ENCODE data around the gene ALOXE3.
"Not testable (repeated sequence)": the region's sequence is repeated elsewhere in the genome, so short reads cannot be mapped to it uniquely, and the experiment has no call there.

Gene ALOXE3

DNA sequence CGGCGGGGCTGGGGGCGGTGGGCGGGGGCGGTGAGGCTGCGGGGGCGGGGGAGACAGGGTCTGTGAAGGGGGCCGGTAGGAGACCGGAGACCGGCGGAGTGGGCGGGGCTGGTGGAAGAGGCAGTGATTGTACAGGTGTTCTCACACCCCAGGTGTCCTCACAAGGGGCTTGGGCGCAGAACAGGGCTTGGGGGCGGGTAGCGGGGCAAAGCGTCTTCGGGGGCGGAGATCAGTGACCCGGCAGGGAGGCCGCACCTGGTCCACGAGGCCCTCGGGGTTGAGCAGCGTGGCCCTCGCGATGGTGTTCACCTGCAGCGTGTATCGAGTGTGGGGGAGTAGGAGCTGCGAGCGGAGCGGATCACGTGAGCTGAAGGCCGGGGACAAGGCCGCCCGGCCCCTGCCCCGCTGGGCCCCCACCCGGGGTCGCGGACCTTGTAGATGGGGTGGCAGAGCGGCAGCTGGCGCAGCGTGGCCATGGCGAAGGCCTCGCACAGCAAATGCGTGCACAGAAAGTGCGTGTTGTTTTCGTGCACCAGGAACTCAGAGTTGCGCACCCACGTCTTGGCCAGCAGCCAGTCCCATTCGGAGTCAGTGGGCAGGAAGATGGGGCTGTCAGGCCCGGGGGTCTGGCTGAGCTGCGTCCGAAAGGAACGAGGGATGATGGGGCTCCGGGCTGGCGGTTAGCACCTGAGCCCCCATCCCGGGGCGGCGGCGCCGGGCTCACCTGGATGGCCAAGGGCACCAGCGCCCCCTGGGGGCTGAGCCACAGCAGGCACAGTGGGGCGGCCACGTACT, 8.5 kb downstream of the ALOXE3 start:
- no peak overlapping the region for H3K4me3 Mint-ChIP-seq
- H3K27ac Mint-ChIP-seq, result no peak overlapping the region
- no peaks in the 10 kb centered on the region for H3K4me1 Mint-ChIP-seq (ENCODE audit: low read depth)
- no peaks in the 10 kb centered on the region for H3K36me3 Mint-ChIP-seq (ENCODE audit: low read depth)
- peaks cover 38% of the 10 kb centered on the region for H3K27me3 Mint-ChIP-seq (ENCODE audit: low read depth)
- H3K9me3 Mint-ChIP-seq, result no peaks in the 10 kb centered on the region

DNA sequence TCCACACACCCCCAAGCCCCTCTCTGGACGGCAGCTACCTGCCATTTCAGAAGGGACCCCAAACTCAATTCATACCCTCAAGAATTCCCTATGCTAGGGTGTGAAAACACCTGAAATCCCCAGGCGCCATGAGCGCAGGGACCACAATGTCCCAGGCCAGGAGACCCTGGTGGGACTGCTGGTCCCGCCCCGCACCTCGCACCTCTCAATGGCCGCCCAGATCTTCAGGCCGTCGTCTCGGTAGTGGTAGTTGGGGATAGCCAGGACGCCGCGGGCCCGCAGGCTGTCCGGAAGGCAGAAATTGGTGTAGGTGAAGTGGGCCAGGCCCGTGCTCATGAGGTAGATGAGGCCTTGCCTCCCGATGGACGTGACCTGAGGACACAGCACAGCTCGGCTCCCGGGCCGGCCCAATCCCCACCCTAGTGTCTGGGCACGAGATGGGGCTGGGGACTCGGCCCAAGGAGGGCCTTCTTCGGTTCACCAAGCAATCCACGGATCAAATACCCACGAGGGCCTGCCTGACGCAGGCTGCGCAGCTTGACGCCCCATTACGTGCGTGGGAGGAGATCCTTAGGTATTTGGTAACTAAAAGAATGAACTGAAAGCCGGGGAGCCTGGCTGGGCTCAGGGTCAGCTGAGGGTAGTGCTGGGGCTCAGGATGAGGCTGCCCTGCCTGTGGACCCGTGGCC, 9.2 kb downstream of the ALOXE3 start:
- no peaks in the 10 kb centered on the region for H3K36me3 Mint-ChIP-seq (ENCODE audit: low read depth)
- H3K27ac Mint-ChIP-seq, result no peak overlapping the region
- no peaks in the 10 kb centered on the region for H3K9me3 Mint-ChIP-seq
- peaks cover 31% of the 10 kb centered on the region for H3K27me3 Mint-ChIP-seq (ENCODE audit: low read depth)
- no peaks in the 10 kb centered on the region for H3K4me1 Mint-ChIP-seq (ENCODE audit: low read depth)
- no peak overlapping the region for H3K4me3 Mint-ChIP-seq

DNA sequence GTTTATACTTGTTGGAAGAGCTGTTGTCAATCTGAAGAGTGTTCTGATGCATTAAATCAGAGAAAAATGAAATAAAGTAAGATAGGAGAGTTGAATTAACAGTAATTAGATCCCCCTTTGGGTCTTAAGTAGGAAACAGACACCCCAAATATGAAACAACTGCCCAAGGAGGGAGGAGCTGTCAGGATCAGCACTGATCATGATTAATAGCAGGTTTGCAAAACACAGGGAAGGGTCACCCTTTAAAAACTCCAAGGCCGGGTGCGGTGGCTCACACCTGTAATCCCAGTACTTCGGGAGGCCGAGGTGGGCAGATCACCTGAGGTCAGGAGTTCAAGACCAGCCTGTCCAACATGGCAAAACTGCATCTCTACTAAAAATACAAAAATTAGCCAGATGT, 11.3 kb downstream of the ALOXE3 start:
- H3K27me3 Mint-ChIP-seq (ENCODE audit: low read depth), result peaks cover 18% of the 10 kb centered on the region
- H3K27ac Mint-ChIP-seq; H3K36me3 Mint-ChIP-seq (ENCODE audit: low read depth); H3K9me3 Mint-ChIP-seq; H3K4me1 Mint-ChIP-seq (ENCODE audit: low read depth); H3K4me3 Mint-ChIP-seq: not testable (repeated sequence)

DNA sequence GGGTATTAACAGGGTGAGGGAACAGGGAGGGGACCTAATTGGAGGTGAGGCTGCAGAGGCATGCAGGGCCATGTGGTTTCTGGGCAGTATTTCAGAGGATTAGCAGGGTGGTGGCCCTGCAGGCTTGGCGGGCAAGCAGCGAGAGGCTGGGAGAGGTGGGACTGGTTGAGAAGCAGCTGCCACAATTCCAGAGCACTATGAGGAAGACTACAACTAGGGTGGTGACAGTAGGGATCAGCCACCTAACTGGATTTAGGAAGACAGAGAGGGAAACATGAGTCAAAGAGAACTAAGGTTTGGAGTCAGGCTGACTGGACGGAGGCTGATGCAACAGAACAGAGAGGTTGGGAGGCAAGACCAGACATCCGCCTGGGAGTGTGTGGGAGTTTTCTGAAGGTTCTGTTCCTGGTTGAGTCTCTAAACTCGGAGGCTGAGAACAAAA, 12.3 kb downstream of the ALOXE3 start:
- no peaks in the 10 kb centered on the region for H3K9me3 Mint-ChIP-seq
- no peaks in the 10 kb centered on the region for H3K36me3 Mint-ChIP-seq (ENCODE audit: low read depth)
- no peaks in the 10 kb centered on the region for H3K4me1 Mint-ChIP-seq (ENCODE audit: low read depth)
- H3K27me3 Mint-ChIP-seq (ENCODE audit: low read depth), result peaks cover 11% of the 10 kb centered on the region
- no peak overlapping the region for H3K4me3 Mint-ChIP-seq
- no peak overlapping the region for H3K27ac Mint-ChIP-seq

DNA sequence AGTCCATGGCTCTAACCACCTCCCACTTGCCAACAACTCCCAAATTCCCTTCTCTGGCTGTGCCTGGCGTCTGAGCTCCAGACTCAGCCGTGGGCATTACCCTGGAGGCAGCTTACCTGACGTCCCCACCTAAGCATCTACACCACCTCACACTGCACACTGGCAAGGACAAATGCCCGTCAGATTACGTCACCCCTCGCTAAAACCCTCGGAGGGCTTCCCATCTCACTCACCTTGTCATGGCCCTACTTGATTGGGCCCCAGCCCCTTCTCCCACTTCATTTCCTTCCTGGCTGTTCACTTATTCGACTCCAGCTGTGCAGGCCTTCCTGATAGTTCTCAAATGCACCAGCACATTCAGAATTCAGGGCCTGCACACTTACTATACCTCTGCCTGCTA, 13.4 kb downstream of the ALOXE3 start:
- Mint-ChIP-seq H3K36me3 (ENCODE audit: low read depth) (no peaks in the 10 kb centered on the region), H3K9me3 (no peaks in the 10 kb centered on the region), H3K4me1 (ENCODE audit: low read depth) (no peaks in the 10 kb centered on the region), H3K27ac (no peak overlapping the region), H3K4me3 (no peak overlapping the region), H3K27me3 (ENCODE audit: low read depth) (peaks cover 9% of the 10 kb centered on the region)

DNA sequence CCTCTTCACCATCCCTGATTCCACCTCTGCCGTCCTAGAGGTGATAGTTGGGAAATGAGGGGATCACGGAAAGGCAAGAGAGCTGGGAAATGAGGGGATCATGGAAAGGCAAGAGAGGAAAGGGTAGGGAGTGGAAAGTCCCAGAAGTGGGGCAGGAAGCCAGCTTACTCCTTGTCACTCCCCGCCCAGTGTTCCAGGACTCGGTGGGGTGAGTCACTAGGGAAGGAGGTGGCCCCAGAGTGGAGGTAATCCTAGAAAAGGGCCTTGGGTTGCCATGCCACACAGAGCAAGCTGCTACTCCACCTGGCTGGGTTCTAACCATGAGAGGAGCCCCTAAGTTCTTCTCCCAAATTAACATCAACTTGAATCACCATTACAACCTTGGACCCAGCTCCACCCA, 14.8 kb downstream of the ALOXE3 start:
- no peaks in the 10 kb centered on the region for H3K4me1 Mint-ChIP-seq (ENCODE audit: low read depth)
- H3K27me3 Mint-ChIP-seq (ENCODE audit: low read depth), result peaks cover 9% of the 10 kb centered on the region
- no peak overlapping the region for H3K4me3 Mint-ChIP-seq
- H3K27ac Mint-ChIP-seq, result no peak overlapping the region
- no peaks in the 10 kb centered on the region for H3K9me3 Mint-ChIP-seq
- H3K36me3 Mint-ChIP-seq (ENCODE audit: low read depth), result no peaks in the 10 kb centered on the region

DNA sequence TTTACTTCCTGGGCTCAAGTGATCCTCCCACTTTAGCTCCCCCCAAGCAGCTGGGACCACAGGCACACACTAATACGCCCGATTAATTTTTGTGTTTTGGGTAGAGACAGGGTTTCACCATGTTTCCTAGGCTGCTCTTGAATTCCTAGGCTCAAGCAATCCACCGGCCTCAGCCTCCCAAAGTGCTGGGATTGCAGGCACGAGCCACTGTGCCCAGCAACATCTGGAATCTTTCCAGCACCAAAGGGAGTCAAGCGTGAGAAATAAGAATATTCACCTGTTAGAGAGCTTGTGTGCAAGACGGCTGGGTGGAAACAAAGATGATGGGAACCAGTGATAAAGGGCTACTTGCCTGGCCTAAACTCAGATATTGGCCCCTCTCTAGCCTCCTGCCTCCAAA, 16.6 kb downstream of the ALOXE3 start:
- H3K4me1 Mint-ChIP-seq (ENCODE audit: low read depth), result no peaks in the 10 kb centered on the region

DNA sequence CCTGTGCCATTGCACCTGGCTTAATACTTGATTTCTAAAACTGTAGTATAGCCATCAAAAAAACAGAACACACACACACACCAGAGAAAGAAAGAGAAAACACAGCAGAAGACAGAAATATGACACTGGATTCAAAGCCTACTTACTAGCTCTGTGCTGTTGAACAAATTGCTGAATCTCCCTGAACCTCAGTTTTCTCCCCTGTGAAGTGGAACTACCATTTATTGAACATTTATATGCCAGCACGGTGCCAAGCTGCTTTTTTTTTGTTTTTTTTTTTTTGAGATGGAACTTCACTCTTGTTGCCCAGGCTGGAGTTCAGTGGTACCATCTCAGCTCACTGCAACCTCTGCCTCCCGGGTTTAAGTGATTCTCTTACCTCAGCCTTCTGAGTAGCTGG, 17.6 kb downstream of the ALOXE3 start:
- H3K4me1 Mint-ChIP-seq (ENCODE audit: low read depth), result no peaks in the 10 kb centered on the region
- H3K36me3 Mint-ChIP-seq (ENCODE audit: low read depth), result no peaks in the 10 kb centered on the region
- peaks cover 19% of the 10 kb centered on the region for H3K27me3 Mint-ChIP-seq (ENCODE audit: low read depth)
- H3K4me3 Mint-ChIP-seq, result no peak overlapping the region
- H3K9me3 Mint-ChIP-seq, result no peaks in the 10 kb centered on the region
- H3K27ac Mint-ChIP-seq, result no peak overlapping the region

More for the DNA sequence above, 16.6 kb downstream of the ALOXE3 start:
- Mint-ChIP-seq H3K36me3 (ENCODE audit: low read depth) (no peaks in the 10 kb centered on the region), H3K9me3 (no peaks in the 10 kb centered on the region), H3K27me3 (ENCODE audit: low read depth) (peaks cover 14% of the 10 kb centered on the region), H3K27ac (no peak overlapping the region), H3K4me3 (no peak overlapping the region)

DNA sequence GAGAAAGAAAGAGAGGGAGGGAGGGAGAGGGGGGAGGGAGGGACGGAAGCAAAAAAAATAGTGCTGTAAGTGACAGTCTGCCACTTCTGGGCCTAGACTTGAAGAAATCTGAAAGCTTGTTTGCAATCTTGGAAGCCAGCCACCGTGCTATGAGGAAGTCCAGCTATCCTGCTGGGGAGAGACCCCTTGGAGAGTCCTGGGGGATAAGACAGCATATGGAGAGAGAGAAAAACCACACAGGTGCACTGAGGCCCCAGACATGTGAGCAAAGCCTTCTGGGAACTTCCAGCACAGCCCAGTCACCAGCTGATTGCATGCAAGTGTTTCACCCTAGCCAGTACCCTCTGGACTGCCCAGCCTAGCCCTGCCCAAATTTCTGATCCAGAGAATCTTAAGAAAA, 18.2 kb downstream of the ALOXE3 start:
- no peaks in the 10 kb centered on the region for H3K4me1 Mint-ChIP-seq (ENCODE audit: low read depth)
- H3K36me3 Mint-ChIP-seq (ENCODE audit: low read depth), result no peaks in the 10 kb centered on the region
- no peak overlapping the region for H3K4me3 Mint-ChIP-seq
- peaks cover 18% of the 10 kb centered on the region for H3K27me3 Mint-ChIP-seq (ENCODE audit: low read depth)
- no peaks in the 10 kb centered on the region for H3K9me3 Mint-ChIP-seq
- H3K27ac Mint-ChIP-seq, result no peak overlapping the region

DNA sequence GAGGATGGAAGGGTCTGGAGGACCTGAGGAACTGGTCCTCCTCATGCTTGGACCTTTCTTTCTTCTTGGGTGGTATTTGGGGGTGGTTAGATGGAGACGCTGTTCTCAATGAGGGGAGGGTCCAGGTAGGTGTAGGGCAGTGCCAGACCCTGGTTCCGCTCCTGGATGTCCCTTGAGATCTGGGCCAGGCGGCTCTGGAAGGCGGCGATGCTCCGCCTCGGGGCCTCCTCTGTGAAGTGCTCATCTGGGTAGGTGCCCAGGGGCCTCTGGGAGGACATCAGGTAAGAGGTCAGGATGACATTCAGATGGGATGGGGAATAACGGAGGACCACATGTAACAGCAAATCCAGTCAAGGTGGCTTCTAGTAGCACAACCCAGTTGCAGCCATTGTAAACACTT, 21.8 kb downstream of the ALOXE3 start:
- no peaks in the 10 kb centered on the region for H3K36me3 Mint-ChIP-seq (ENCODE audit: low read depth)
- no peak overlapping the region for H3K27ac Mint-ChIP-seq
- H3K9me3 Mint-ChIP-seq, result no peaks in the 10 kb centered on the region
- peaks cover 6% of the 10 kb centered on the region for H3K4me1 Mint-ChIP-seq (ENCODE audit: low read depth)
- peaks cover 25% of the 10 kb centered on the region for H3K27me3 Mint-ChIP-seq (ENCODE audit: low read depth)
- H3K4me3 Mint-ChIP-seq, result no peak overlapping the region

DNA sequence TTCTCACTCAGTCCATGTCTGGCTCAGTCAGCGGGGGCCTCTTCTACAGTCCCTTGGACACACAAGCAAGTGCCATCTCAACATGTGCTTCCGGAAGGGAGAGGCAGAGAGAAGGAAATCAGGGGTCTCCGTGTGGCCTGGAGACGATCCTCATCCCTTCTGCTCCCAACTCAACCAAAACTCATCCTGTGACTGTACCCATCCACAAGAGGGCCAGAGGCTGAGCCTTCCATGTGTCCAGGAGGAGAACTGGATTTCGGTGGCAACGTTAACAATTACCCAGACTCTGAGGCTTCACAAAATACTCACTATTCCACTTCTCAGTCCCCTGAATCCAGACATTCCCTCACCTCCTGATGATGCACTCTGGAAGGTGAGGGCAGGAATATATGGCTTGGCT, 23.0 kb downstream of the ALOXE3 start:
- no peak overlapping the region for H3K27ac Mint-ChIP-seq
- H3K4me1 Mint-ChIP-seq (ENCODE audit: low read depth), result peaks cover 6% of the 10 kb centered on the region
- peaks cover 25% of the 10 kb centered on the region for H3K27me3 Mint-ChIP-seq (ENCODE audit: low read depth)
- no peak overlapping the region for H3K4me3 Mint-ChIP-seq
- H3K9me3 Mint-ChIP-seq, result no peaks in the 10 kb centered on the region
- H3K36me3 Mint-ChIP-seq (ENCODE audit: low read depth), result no peaks in the 10 kb centered on the region

DNA sequence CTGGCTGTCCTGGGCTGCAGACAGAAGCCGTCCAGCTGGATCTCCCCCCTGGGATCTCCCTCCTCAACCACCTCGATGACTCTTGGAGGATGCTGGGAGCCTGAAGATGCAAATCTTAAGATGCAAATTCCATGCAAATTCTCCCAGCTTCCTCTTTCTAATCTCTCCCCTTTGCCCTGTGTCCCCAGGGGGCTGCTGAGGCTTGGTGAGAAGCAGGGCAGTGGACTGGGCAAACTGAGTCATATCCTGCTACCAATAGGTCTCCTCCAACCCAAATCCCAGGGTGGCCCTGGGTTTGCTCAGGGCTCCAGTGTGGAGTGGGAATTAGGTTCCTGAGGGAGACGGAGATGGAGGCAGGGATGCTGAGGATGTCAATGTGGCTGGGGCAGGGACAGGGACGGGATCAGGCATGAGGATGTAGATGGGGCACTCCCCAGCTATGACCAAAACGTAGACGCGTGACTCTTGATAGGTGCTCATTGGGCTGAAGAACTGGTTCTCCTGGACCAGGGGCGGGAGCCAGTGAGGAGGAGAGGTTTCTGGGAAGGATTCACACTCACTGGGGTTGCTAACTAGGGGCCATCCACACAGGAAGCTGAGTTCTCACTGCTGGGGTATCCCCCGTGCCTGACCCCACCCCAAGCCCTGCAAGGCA, 27.2 kb downstream of the ALOXE3 start:
- H3K27ac Mint-ChIP-seq, result no peak overlapping the region

DNA sequence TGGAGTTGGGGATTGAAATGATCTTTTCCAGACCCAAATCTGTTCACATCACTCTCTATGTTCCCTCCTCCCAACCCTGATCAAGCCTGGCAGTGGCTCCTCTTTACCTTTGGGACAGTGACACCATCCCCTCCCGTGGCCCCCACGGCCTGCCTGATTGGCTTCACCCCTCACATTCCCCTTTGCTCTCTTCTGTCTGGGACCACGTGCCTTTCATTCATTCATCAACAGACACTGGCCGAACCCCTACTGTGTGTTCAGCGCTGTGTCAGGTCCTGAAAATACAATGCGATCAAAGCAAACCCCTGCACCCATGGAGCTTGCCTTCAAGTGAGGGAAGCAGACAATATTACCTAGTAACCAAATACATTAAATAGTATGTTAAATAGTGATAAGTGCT, 28.6 kb downstream of the ALOXE3 start:
- Mint-ChIP-seq H3K4me1 (ENCODE audit: low read depth) (peaks cover 6% of the 10 kb centered on the region), H3K27ac (no peak overlapping the region), H3K27me3 (ENCODE audit: low read depth) (peaks cover 19% of the 10 kb centered on the region), H3K4me3 (no peak overlapping the region), H3K36me3 (ENCODE audit: low read depth) (no peaks in the 10 kb centered on the region), H3K9me3 (no peaks in the 10 kb centered on the region)

More for the DNA sequence above, 27.2 kb downstream of the ALOXE3 start:
- Mint-ChIP-seq H3K4me3 (no peak overlapping the region), H3K9me3 (no peaks in the 10 kb centered on the region), H3K36me3 (ENCODE audit: low read depth) (no peaks in the 10 kb centered on the region), H3K4me1 (ENCODE audit: low read depth) (peaks cover 6% of the 10 kb centered on the region), H3K27me3 (ENCODE audit: low read depth) (peaks cover 28% of the 10 kb centered on the region)

DNA sequence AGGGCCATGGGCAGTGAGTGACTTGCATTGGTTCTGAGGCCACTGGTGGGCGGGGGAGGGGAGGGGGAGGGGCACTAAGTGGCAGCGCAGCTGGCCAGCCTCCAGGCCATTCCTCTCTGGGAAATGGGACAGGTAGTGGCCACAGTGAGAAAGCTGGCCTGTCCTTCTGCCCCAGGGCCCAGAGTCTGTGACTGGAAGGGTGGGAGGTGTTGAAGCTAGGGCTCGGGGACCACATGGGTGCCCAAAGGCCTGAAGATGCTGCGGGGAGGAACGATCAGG, 30.4 kb downstream of the ALOXE3 start:
- Mint-ChIP-seq H3K4me1 (ENCODE audit: low read depth) (no peaks in the 10 kb centered on the region), H3K36me3 (ENCODE audit: low read depth) (no peaks in the 10 kb centered on the region), H3K9me3 (no peaks in the 10 kb centered on the region), H3K4me3 (no peak overlapping the region), H3K27me3 (ENCODE audit: low read depth) (peaks cover 14% of the 10 kb centered on the region), H3K27ac (no peak overlapping the region)
